ENCODE results near the gene SBF2.
"Not testable (repeated sequence)": the region's sequence is repeated elsewhere in the genome, so short reads cannot be mapped to it uniquely, and the experiment has no call there.

Gene SBF2

DNA sequence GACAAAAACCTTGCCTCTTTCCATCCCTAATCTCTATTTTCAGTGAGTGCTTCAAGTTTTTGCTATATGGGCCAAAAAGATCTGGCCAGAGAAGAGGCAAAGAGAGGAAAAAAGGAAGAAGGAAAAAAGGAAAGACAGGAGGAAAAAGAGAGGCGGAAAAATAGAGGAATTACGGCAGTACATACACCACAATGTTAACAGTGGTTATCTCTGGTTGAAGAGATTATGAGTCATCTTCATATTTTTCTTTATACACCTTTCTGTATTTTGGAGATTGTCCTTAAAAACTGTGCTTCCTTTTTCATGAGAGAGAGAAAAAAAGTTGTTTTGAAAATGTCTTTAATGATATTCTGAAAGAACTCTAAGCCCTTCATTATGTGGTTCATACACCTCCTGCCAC lies 133.7 kb downstream of the SBF2 start:
- DNase-seq = no peak

DNA sequence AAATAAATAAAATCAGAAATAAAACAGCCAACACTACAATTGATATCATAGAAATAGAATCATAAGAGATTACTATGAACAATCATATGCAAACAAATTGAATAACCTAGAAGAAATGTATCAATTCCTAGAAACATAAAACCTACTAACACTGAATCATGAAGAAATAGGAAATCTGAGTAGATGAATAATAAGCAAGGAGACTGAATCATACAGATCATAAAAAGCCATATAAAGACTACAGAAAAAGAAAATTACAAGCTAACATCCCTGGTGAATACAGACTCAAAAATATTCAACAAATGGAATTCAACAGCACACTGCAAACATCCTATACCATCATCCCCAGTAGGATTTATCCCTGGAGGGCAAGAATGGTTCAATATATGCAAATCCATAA lies 135.6 kb downstream of the SBF2 start:
- no peak for DNase-seq

DNA sequence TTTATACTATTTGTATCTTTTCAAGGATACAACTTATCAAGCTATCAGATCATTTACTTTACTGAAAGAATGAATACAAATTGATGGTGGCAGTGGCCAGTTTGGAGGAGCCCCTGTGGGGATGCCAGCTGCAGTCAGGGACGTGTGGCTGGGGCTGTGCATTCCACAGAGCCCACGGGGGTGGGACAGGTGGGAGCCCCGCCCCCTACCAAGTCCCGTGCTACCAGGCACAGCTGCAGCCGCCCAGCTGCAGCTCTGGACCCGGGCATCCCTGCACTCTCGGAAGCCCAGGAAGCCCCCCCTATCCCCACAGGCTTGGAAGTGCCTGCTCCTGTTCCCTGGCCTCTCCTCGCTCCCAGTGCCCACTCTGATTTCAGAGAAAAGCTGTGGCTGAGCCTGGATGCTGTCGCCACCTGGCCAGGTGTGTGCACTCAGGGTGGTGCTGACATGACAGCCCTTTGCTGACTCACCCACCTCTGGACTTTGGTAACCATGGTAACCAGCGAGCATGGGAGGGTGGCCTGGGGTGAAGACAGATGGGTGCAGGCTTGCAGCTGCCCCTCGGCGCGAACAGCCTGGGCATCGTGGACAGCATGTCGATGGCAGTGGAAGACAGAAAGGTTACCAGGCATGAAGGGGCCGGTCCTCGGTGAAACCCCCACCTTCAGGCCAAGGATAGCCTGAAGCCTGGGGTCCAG lies 138.1 kb downstream of the SBF2 start:
- DNase-seq = no peak

DNA sequence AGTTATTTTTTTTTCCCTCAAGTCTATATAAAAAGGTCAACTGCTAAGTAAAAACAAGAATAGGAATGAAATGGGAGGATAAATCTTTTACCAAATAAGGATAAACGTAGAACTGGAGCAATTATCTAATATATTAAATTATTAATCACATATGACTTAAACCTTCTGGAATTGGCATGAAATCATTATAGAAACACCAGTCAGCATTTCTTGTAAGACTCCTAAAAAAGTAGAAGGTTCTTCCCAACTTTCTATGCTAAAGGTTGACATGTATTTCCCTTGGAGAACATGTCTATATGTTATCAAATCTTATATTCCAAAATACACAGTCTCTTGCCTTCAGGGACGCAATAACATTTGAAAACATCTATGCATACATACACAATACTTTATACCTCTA lies 143.2 kb downstream of the SBF2 start:
- DNase-seq = no peak

DNA sequence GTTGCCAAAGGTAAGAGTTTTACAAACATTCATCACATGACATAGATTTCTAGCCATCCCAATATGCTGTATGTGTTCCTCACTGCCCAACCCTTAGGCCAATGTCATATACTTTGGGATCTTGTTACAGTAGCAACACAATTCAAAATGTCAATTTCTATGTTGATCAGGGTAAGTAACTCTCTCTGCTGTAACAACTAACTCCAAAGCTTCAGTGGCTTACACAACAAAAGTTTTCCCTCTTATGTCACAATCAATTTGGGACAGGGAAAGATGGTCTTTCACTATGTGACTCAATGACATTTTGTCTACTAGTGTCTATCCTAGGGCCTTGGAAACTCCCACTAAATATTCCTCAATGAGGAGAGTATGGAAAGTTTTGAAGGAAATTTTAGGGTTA lies 144.5 kb downstream of the SBF2 start:
- no peak for DNase-seq

DNA sequence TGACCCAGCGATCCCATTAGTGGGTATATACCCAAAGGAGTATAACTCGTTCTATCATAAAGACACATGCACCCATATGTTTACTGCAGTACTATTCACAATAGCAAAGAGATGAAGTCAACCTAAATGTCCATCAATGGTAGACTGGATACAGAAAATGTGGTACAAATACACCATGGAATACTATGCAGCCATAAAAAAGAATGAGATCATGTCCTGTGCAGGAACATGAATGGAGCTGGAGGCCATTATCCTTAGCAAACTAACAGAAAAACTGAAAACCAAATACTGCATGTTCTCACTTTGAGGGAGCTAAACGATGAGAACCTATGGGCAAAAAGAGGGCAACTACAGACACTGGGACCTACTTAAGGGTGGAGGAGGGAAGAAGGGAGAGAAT lies 146.8 kb downstream of the SBF2 start:
- no peak for DNase-seq

DNA sequence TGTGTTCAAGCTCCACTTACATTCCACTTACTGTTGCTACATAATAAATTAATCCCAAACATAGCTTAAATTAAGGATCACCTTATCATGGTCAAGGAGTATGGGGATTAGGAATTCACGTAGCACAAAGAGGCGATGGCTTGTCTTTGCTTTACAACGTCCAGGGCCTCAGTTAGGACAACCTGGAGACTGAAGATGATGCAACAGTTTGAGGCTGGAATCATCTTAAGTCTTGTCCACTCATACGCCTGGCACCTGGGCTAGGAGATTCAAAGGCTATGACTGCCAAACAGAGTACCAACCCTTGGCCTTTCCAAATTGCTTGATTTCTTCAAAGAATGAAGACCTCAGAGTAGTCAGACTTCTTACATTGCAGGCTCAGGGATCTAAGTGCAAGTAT lies 149.1 kb downstream of the SBF2 start:
- no peak for DNase-seq

DNA sequence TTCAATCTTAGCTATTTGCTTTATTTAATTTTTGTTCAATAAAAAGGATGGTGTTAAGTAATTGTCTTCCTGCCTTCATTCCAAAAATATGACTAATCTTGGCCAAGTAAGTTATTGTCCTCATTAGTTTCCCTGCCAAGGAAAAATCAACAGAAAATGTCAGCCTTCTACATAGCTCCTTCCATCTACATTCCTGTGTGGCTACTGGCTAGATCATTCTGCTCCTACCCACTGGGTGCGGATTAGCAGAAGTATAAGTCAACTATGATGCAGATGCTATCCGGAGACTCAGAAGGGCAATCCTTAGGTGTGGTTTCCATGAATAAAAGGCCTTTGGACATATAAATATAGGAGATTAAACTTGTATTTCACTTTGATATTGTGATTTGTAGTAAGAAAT lies 154.4 kb downstream of the SBF2 start:
- DNase-seq = no peak

DNA sequence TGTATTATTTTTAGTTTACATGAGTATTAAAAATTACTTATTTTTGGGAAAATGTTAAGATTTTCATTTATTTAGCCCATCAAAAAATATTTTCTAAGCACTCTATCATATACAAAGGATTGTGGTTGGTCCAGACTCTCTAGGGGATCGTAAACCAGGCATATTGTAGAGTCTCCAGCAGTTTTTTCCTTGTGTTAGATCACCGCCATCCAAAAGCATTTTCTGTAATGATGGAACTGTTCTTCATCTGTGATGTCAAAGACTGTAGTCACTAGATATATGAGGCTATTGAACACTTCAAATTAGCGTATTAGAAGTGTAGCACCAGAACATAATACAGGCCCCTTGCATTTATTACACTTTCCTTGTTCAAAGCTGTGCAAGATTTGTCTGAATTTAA lies 154.9 kb downstream of the SBF2 start:
- DNase-seq = no peak

DNA sequence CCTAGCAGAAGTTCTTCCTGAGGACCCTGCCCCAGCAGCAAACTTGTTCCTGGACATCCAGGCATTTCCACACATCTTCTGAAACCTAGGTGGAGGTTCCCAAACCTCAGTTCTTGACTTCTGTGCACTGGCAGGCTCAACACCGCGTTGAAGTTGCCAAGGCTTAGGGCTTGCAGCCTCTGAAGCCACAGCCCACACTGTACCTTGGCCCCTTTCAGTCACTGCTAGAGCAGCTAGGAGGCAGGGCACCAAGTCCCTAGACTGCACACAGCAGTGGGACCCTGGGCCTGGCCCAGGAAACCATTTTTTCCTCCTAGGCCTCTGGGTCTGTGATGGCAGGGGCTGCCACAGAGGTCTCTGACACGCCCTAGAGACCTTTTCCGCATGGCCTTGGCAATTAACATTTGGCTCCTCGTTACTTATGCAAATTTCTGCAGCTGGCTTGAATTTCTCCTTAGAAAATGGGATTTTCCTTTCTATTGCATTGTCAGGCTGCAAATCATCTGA lies 159.0 kb downstream of the SBF2 start:
- DNase-seq = no peak

DNA sequence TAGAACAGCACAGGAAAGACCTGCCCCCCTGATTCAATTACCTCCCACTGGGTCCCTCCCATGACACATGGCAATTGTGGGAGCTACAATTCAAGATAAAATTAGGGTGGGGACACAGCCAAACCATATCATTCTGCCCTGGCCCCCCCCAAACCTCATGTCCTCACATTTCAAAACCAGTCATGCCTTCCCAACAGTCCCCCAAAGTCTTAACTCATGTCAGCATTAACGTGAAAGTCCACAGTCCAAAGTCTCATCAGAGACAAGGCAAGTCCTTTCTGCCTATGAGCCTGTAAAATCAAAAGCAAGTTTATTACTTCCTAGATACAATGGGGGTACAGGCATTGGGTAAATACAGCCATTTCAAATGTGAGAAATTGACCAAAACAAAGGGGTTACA lies 159.8 kb downstream of the SBF2 start:
- DNase-seq = not testable (repeated sequence)

DNA sequence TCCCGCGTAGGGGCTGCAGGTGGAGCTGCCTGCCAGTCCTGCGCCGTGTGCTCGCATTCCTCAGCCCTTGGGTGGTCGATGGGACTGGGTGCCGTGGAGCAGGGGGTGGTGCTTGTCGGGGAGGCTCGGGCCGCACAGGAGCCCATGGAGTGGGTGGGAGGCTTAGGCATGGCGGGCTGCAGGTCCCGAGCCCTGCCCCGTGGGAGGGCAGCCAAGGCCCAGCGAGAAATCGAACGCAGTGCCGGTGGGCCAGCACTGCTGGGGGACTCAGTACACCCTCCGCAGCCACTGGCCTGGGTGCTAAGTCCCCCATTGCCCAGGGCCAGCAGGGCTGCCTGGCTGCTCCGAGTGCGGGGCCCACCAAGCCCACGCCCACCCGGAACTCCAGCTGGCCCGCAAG lies 160.8 kb downstream of the SBF2 start:
- DNase-seq = not testable (repeated sequence)

DNA sequence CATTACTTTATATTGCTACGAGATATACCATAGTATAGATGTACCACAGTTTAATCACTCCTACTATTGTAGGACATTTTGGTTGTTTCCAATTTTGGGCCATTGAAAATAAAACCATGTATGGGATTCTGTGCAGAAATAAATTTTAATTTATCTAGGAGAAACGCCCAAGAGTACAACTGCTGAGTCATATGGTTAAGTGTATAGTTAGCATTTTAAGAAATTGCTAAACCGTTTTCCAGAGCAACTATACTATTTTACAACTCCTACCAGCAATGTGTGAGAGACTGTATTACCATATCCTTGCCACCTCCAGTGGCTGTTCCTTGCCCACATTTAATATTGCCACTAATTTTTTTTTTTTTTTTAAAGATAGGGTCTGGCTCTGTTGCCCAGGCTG lies 163.1 kb downstream of the SBF2 start:
- no peak for DNase-seq

DNA sequence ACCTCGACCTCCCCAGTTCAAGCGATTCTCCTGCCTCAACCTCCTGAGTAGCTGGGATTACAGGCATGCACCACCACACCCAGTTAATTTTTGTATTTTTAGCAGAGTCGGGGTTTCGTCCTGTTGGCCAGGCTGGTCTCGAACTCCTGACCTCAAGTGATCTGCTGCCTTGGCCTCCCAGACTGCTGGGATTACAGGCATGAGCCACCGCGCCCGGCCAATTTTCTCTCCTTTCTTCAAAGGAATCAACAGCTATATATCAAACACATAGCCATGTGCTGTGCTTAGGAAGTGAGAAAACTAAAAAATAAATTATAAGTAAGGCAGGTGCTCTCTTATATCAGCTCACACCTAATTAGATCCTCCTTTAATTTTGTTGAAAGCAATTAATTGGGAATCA lies 164.8 kb downstream of the SBF2 start:
- DNase-seq = not testable (repeated sequence)

DNA sequence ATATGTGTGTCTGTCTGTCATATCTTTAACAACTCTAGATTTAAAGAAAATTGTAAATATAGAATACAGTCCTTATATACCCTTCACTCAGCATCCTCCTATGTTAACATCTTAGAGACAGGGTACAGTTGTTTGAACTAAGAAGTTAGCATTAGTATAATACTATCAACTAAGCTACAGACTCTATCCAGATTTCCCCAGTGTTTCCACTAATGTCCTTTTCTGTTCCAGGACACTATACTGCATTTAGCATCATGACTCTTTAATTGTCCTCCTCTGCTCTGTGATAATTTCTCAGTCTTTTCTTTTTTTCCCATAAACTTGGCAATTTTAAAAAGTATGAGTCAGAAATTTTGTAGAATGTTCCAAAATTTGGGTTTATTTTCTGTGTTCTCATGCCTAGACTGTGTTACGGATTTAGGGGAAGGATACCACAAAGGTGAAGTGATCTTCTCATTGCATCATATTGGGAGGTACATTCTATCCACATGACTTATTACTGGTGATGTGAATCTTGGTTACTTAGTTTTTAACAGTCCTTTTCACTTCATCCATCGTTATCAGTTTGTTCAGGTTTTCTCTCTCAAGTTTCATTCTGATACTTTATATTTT lies 168.4 kb downstream of the SBF2 start:
- no peak for DNase-seq

DNA sequence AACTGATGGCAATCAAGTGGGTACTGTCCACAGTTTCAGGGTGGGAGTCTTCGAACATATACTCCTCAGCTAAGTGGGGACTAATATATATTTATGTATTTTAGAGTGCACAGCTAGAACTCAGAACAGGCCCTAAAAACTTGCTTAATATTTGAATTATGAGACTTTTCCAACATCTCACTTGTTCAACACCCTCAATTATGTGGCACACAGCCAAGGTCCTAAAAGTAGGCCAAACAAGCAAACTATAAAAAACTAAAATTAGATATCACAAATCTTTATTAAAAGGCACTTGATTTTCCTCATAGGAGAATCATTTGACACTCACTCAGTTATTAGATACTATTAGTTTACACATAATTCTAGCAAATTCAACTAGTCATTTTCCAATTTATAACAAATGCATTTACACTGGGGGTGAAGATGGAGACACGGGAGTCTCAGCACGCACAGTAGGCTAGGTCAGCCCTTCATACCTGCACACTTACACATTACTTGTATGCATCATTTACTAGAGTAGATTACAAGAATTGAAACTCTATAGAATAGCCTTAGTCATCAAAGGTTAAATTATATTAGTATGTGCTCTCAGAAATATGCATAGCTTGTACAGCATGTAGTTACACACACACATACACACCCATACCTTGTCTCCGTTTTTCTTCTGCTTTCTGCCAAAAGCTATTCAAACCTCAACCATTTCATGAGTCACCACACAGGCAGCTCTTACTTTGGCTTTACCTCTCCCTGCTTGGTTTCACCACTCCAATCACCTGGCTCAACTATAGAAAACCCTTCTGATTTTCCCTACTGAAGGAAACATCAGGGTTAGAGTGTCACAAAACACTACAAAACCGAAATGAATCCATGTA lies 171.5 kb downstream of the SBF2 start:
- no peak for DNase-seq

DNA sequence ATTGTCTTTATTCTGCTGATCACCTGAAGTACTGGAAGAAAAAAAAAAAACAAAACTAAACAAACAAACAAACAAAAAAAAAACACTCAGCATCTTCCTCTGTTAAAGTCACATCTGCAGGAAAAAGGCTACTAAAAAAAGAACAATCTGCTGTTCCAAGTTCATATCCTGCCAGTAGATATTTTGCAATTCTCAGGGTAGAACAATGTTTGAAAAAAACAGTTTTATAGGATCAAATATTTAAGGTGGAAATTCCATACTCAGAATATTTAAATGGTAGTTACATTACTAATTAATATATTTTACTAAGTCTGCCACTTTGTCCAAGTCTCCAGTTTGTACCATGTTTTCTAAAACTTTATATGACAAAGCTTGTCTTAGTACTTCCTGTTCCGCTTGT lies 175.2 kb downstream of the SBF2 start:
- no peak for DNase-seq

DNA sequence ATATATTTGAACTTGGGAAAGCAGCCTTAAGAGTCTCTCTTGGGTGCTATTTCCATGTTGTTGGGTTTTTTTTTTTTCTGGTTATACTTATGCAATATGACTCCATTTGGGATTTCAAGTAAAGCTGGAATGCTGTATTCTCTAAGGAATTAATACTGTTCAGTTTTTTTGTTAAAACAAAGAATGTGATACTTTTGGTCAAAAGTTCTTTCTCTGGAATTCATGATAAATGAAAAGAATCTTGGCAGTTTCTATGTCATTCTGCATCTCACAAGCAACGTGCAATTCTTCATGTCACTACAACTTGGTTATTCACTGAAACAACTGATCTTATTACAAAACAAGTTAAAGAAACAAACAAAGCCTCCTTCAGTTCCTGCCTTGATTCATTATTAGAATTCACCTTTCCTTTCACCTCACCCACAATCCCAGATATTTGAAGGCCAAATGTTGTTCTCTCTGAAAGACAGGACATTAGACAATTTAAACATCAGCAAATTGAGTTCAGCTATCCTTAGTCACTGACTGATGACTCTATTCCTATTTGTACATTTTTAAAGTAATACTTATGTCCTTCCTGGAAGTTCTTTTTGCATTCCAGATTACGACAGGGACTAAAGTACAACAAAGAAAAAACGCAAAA lies 176.2 kb downstream of the SBF2 start:
- no peak for DNase-seq

DNA sequence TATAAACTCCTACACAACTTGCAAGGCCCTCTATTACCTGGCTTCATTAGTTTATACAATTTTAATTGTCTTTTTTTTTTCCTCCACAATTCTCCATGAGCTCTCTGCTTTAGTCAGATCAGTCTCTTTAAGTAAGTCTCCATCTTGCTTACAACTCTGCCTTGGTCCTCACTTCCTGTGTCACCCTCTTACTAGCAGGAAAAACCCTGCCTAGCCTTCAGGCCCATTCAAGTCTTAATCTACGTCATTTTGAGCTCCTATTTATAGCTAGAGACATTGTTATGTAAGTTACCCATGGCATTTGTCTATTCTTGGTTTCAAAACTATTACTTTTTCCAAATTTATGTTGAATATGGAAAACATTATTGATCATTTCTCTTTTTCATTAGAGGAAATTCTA lies 177.4 kb downstream of the SBF2 start:
- no peak for DNase-seq

DNA sequence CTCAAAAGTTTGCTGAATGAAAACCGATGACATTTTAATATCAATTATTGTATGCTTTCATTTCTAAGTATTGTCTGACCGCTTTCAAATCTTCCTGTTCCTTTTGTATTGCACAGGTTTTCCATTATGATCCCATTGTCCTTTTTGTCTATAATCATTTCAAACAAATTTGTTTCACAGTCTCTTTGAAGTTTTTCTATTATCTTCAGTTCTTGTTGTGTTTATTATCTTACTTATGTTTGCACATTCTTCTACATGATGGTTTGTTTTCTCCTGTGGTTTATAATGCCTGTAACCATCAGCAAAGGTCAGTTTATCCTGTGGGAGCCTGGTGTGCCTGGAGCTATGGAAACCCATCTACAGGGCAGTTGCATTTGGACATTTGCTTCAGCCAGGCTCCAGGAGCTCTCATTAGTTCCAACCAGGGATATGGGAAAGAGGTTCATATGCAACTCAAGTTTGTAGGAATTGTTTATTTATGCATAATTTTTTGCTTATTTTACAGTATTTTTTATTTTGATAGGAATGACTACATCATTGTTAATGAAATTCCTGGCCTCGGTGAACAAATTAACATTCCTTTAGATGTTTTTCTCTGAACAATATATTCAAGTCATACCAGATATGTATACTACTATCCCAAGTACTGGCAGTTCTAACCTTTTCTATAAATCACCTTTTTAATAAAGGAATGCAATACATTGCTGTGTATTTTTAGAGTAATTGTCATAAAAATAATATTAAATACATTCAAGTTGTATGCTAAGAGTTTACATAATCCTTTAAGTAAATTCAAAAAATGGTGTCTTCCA lies 179.2 kb downstream of the SBF2 start:
- DNase-seq = no peak

DNA sequence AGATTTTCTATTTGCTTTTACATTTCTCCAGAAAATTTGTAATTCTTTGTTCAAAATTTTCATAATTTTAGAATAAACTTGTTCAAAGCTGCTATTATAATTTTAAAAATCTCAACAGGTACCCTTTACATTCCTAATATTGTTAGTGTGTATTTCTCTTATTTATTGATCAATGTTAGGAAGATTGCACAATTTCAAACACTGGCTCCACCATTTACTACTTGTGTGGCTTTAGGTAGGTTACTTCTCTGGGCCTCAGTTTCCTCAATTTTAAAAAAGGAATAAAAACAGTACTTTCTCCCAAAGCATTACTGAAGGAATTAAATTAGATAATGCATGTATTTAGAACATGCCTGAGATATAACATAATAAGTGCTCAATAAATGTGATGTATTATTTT lies 180.2 kb downstream of the SBF2 start:
- DNase-seq = no peak

DNA sequence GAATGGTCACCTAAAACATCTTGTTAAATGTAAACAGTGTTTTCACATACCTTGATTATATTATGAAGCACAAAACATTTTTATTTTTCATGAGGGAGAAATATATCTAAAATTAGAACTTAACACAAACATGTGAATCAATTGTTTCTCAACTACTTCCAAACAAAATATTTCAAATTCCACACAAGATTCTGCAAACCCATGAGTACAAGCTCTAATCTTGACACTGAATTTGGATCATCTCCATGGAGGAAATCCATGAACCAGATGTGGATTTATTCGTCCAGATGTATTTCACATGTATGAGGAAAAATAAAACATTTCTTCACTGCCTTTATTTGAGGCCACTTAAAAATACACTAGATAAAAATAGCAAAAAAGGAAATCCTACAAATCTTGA lies 184.2 kb downstream of the SBF2 start:
- no peak for DNase-seq
